Thyroid gland (tissue), 4 donors: ENCODE measurements around the gene CARD14. TPM values are rescaled to one million over a fixed set of nuclear protein-coding genes. Genes with fewer than 3 reads are reported as not detected.

ENCODE experiments used
- DNase-seq, 2 donors: peaks; one replicate each; pipeline ENCODE4 v3.0.0-alpha.2; 2019
- H3K27ac ChIP-seq, 3 donors: fragments of 200-600 bp; sonication (generic); 1 replicate in 2 of 3; 2 replicates in 1 of 3; pipeline ENCODE4 v1.5.1; 2016 to 2019; ENCODE audit warnings: mild to moderate bottlenecking in 1 of 3, moderate library complexity in 1 of 3
- H3K27me3 ChIP-seq: fragments of 200-600 bp; sonication (generic); one replicate; pipeline ENCODE4 v1.5.1; 2019
- H3K36me3 ChIP-seq, 2 donors: fragments of 200-600 bp; sonication (generic); one replicate each; pipeline ENCODE4 v1.5.1; 2016 to 2019
- H3K4me1 ChIP-seq, 2 donors: fragments of 200-600 bp; sonication (generic); one replicate each; pipeline ENCODE4 v1.5.1; 2017 to 2019
- H3K4me3 ChIP-seq, 3 donors: fragments of 200-600 bp; sonication (generic); replicated peaks in 1 of 3; 1 replicate in 2 of 3; 2 replicates in 1 of 3; pipeline ENCODE4 v1.5.1; 2016; ENCODE audit warnings: mild to moderate bottlenecking in 1 of 3
- H3K9me3 ChIP-seq: fragments of 200-600 bp; sonication (generic); one replicate; pipeline ENCODE4 v1.5.1; 2017
- POLR2A ChIP-seq, 2 donors: fragments of 450-650 bp; IDR thresholded peaks; one replicate each; pipeline ENCODE4 v1.6.1; 2017; ENCODE audit warnings: antibody characterized with exemption in 2 of 2, mild to moderate bottlenecking in 2 of 2, moderate library complexity in 1 of 2
- WGBS, 2 donors: methylation state at CpG; one replicate each; pipeline ENCODE4 v1.1.5; 2017; 5-methylcytosine and 5-hydroxymethylcytosine counted together
- intact Hi-C: fragments of 100-400 bp; cut with DNase I; formaldehyde crosslinking; loops from one replicate; pipeline ENCODE4 v1.15.1; 2023
- total RNA-seq, 4 donors: library from RNA; depleted of rRNA; stranded (reverse); fragments of >200 nt; gene quantifications; one replicate each; pipeline ENCODE4 v1.2.3, GENCODE V29; 2016
- TF ChIP-seq, protein P1 (sequence below), 6 experiments: fragments of 200-600 bp in 3 of 6; fragments of 450-650 bp in 3 of 6; sonication (generic) in 3 of 6; IDR thresholded peaks; one replicate each; pipeline ENCODE4 v1.5.1; 2016 to 2019; ENCODE audit warnings: antibody characterized with exemption in 6 of 6, mild to moderate bottlenecking in 2 of 6, inconsistent platforms in 1 of 6, moderate library complexity in 1 of 6

The CARD14 gene
- total RNA-seq, 4 donors from 2014 or later, result 0.34 to 3.9 TPM; not detected in 2

DNA sequence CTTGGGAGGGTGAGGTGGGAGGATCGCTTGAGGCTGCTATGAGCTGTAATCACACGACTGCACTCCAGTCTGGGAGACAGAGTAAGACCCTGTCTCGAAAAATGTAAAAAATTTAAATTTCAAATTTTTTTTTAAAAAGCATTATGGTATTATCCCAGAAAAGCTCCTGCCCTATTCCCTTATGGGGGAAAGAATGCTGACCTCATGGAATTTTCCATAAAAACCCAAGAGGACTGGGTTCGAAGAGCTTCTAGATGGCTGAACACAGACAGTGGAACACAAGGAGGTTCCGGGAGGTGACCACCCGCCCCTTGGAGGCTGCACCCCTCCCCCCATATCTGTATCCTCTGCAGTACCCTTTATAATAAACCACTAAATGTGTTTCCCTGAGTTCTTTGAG is 26.9 kb upstream of the CARD14 start:
- Histone ChIP-seq H3K27ac (no peak overlapping the region), H3K4me3 (no peak overlapping the region), H3K36me3 (peaks cover 58 to 59% of the 10 kb centered on the region in 2 donors), H3K27me3 (no peaks in the 10 kb centered on the region), H3K9me3 (no peaks in the 10 kb centered on the region), H3K4me1 (peaks cover 18 to 19% of the 10 kb centered on the region in 2 donors)
- TF ChIP-seq, protein P1, sequence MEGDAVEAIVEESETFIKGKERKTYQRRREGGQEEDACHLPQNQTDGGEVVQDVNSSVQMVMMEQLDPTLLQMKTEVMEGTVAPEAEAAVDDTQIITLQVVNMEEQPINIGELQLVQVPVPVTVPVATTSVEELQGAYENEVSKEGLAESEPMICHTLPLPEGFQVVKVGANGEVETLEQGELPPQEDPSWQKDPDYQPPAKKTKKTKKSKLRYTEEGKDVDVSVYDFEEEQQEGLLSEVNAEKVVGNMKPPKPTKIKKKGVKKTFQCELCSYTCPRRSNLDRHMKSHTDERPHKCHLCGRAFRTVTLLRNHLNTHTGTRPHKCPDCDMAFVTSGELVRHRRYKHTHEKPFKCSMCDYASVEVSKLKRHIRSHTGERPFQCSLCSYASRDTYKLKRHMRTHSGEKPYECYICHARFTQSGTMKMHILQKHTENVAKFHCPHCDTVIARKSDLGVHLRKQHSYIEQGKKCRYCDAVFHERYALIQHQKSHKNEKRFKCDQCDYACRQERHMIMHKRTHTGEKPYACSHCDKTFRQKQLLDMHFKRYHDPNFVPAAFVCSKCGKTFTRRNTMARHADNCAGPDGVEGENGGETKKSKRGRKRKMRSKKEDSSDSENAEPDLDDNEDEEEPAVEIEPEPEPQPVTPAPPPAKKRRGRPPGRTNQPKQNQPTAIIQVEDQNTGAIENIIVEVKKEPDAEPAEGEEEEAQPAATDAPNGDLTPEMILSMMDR (IDR thresholded peaks at IDR 0.05), result no peak
- no peak for TF ChIP-seq POLR2A (IDR thresholded peaks at IDR 0.05)
- intact Hi-C loops, result loop anchor here (5.0 kb wide), 1 partner anchor 36 kb away; no protein-coding TSS in a partner anchor
- DNase-seq, result no peak
- 87 to 88% methylated on average over 6 of the region's 6 CpGs for WGBS, 2 donors

DNA sequence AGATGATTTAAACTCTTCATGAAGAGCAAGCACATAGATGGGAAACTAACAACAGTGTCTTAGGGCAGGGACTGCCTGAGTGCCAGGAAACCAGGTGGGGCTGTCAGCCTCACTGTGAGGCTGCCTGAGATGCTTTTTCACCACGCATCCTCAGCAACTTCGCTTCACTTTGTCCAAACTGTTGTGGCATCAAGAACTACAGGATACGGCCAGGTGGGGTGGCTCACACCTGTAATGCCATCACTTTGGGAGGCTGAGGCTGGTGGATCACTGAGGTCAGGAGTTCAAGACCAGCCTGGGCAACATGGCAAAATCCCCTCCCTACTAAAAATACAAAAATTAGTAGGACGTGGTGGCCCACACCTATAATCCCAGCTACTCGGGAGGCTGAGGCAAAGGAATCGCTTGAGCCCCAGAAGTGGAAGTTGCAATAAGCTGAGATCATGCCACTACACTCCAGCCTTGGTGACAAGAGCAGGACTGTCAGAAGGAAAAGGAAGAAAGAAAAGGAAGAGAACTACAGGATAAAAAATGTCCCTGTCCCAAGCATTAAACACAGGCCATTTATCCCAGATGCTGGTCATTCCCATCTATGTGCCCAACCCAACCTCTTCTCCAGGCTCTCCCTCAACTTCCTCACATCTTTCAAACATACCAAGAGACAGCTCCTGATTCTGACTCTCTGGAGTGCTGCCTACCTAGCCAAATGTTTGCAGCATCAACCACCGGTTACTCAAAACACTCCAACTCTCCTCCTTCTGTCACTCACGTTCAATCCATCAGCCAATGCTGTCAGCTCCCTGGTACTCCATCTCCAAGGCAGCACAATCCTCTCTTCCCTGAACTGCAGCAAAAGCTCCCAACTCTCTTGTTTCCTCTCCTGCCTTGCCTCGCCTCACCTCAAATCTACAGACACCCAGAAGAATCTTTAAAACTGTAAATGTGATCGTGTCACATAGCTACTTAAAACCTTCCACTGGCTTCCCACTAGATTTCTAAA is 24.5 kb upstream of the CARD14 start:
- Histone ChIP-seq H3K27me3 (no peaks in the 10 kb centered on the region), H3K36me3 (peaks cover 34 to 35% of the 10 kb centered on the region in 2 donors), H3K27ac (peak overlapping the region in 1 of 3 donors; percentile 92), H3K9me3 (no peaks in the 10 kb centered on the region), H3K4me3 (peak overlapping the region in 1 of 3 donors; percentile 99), H3K4me1 (peaks cover 22% of the 10 kb centered on the region in 2 donors)
- 52 to 59% methylated on average over 10 of the region's 10 CpGs for WGBS, 2 donors
- TF ChIP-seq, protein P1 (IDR thresholded peaks at IDR 0.05), result no peak
- no peak for TF ChIP-seq POLR2A (IDR thresholded peaks at IDR 0.05)
- DNase-seq, result no peak
- intact Hi-C loops, result loop anchor here (5.0 kb wide), 1 partner anchor 72 kb away; no protein-coding TSS in a partner anchor

DNA sequence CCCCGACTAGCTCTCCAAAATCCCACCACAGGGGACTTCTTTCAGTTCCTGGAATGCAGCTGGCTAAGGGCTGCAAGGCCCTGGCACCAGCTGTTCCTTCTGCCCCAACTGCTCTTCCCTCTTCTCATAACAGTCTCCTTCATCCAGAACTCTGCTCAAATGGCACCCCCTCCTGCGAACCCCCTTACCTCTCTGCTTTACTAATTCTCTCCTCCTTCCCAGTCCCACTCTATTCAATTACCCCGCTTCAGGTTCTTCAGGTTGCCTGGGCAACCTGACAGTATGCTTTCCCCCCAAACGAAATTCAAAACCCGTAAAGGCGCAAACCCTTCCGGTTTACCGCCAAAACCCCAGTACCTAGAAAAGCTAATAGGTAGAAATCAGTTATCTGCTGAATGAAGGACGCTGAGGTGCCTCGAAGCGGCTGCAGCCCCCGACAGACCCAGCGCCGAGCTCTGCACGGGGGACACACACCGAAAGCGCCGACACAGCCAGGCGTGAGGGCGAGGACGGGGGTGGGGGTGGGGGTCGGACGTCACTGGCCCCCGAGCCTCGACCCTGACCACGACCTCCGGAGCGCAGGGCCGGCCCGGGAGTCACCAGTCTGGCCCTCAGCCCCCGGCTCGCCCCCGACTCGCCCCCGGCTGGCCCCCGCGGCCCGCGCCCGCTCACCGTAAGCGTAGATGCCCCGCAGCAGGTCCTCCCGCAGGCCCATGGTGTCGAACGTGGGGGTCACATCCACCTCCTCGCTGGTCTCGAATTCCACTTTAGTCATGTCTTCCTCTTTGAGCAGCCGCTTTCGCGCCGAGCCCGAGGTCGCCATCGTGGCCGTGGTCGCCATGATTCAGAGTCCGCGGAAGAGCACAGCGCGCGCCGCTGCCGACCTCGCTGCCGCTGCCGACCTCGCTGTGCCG is 23.5 kb upstream of the CARD14 start:
- Histone ChIP-seq H3K4me3 (peak overlapping the region; percentile 48 to 99 (median 91)), H3K4me1 (peaks cover 22% of the 10 kb centered on the region in 2 donors), H3K36me3 (peaks cover 25 to 26% of the 10 kb centered on the region in 2 donors), H3K27ac (peak overlapping the region; percentile 16 to 94 (median 92)), H3K9me3 (no peaks in the 10 kb centered on the region), H3K27me3 (no peaks in the 10 kb centered on the region)
- DNase-seq, result peak; percentile 6 to 22
- no peak for TF ChIP-seq POLR2A (IDR thresholded peaks at IDR 0.05)
- TF ChIP-seq, protein P1 (IDR thresholded peaks at IDR 0.05), result peak in 1 of 6 experiments; percentile 10
- 1 to 4% methylated on average over 12 to 14 of the region's 69 CpGs for WGBS, 2 donors
- intact Hi-C loops, result loop anchor here (5.0 kb wide), 1 partner anchor 71 kb away; no protein-coding TSS in a partner anchor

DNA sequence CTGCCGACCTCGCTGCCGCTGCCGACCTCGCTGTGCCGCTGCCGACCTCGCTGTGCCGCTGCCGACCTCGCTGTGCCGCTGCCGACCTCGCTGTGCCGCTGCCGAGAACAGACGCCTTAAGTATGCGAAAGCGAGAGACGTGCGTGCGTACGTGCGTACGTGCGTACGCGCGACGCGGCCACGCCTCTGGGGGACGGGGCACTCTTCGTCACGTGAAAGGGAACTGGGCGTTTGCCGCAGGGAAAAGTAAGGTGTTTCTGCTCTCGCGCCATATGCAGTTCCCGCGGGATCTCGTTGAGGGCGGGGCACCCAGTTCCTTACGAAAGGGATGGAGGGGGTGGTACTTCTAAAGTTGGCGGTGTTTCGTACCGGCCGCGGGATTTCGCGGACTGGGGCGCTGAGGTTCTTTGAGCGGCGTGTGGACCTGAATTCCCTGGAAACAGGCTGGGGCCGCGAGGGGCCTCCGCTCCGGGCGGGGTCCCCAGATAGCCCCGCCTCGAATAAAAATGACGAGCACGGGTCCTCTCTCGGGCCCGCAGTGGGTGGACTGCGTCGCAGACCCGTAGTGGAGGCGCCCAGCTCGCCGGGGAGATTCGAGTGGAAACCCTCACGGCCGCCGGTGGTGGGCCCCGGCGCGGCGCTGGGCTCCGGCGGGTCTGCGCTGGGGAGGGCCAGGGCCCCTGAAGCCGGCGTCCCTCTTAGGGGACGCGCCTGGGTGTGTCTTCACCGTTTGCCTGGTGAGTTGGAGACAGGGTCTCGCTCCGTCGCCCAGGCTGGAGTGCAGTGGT is 22.6 kb upstream of the CARD14 start, which contains the start of gene EIF4A3:
EIF4A3 (minus strand) TSS at position 94 of the 788 bp plus-strand sequence. CDS start 167 bp downstream, outside the sequence.
- intact Hi-C loops, result loop anchor here (5.0 kb wide), 1 partner anchor 70 kb away; no protein-coding TSS in a partner anchor
- Histone ChIP-seq H3K4me1 (peaks cover 22 to 25% of the 10 kb centered on the region in 2 donors), H3K4me3 (peak within 1 kb of the TSS; percentile 79 to 99 (median 91)), H3K27me3 (no peaks in the 10 kb centered on the region), H3K9me3 (no peaks in the 10 kb centered on the region), H3K36me3 (peaks cover 17 to 18% of the 10 kb centered on the region in 2 donors), H3K27ac (peak within 1 kb of the TSS; percentile 57 to 94 (median 94))
- TF ChIP-seq, protein P1 (IDR thresholded peaks at IDR 0.05), result peak in 1 of 6 experiments; percentile 23
- TF ChIP-seq POLR2A (IDR thresholded peaks at IDR 0.05), result peak; percentile 57 to 97
- 0 to 1% methylated on average over 9 to 53 of the region's 90 CpGs for WGBS, 2 donors
- peak; percentile 98 to 99 for DNase-seq
